ENCODE measurements around the gene HERPUD1.
"Not testable (repeated sequence)": the region's sequence is repeated elsewhere in the genome, so short reads cannot be mapped to it uniquely, and the experiment has no call there.

Gene HERPUD1

DNA sequence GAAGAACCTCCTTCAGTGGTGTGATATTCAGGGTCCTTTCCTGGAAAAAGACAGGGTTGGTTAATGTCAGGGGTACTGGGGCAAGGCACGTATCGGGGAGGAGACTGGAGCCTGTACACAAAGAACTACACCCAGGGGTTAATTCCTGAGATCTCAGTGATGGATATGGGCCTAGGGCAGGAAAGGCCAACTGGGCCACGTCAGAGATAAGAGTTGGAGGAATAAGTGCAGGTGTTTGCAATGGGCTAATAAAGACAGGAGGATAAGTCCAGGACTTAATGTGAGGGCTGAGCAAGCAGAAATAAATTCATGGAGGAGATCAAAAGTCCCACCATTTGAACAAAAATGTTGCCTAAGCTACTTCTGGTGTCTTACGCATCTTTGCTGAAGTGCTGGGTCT is 10.4 kb upstream of the HERPUD1 start:
- no peak overlapping the region for H3K4me3 Mint-ChIP-seq
- ATAC-seq (no peak), DNase-seq (no peak)
- no peaks in the 10 kb centered on the region for H3K27me3 Mint-ChIP-seq
- peaks cover 28% of the 10 kb centered on the region for H3K4me1 Mint-ChIP-seq
- no peak overlapping the region for H3K27ac Mint-ChIP-seq
- H3K9me3 Mint-ChIP-seq: peaks cover 0 to 6% of the 10 kb centered on the region in 2 donors

GRCh38 chr16:56923481-56924091 is 8.4 kb upstream of the HERPUD1 start:
- no peak overlapping the region for H3K27ac Mint-ChIP-seq
- no peaks in the 10 kb centered on the region for H3K9me3 Mint-ChIP-seq
- no peaks in the 10 kb centered on the region for H3K27me3 Mint-ChIP-seq
- no peak for DNase-seq
- no peak overlapping the region for H3K4me3 Mint-ChIP-seq
- ATAC-seq: no peak
- H3K4me1 Mint-ChIP-seq: peaks cover 8% of the 10 kb centered on the region

DNA sequence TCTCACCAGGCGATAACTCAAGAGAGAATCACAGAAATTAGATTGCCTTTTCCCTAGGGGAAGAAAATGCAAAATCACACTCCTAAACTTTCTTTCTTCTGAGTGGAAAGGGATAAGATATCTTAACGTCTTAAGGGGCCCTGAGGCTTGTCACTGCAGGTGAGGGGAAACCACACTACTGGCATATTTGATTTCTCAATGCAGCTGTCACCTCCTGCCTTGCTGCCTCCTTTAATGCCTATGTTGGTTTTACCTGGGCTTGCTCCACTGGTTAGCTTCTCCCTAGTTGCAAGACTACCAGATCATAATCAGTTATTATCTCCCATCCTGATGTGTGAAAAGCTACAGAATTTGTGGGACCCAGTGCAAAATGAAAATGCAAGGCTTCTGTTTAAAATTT is 4.5 kb upstream of the HERPUD1 start:
- Mint-ChIP-seq H3K27ac (no peak overlapping the region), H3K27me3 (no peaks in the 10 kb centered on the region), H3K4me1 (peaks cover 17% of the 10 kb centered on the region), H3K4me3 (no peak overlapping the region), H3K9me3 (no peaks in the 10 kb centered on the region)
- DNase-seq (no peak), ATAC-seq (no peak)

- Mint-ChIP-seq H3K27ac (no peak overlapping the region), H3K27me3 (no peaks in the 10 kb centered on the region), H3K4me3 (no peak overlapping the region), H3K9me3 (no peaks in the 10 kb centered on the region), H3K4me1 (peaks cover 17% of the 10 kb centered on the region)
- DNase-seq (no peak), ATAC-seq (no peak)
Observed at GRCh38 chr16:56929639-56930038, 2.3 kb upstream of the HERPUD1 start.

DNA sequence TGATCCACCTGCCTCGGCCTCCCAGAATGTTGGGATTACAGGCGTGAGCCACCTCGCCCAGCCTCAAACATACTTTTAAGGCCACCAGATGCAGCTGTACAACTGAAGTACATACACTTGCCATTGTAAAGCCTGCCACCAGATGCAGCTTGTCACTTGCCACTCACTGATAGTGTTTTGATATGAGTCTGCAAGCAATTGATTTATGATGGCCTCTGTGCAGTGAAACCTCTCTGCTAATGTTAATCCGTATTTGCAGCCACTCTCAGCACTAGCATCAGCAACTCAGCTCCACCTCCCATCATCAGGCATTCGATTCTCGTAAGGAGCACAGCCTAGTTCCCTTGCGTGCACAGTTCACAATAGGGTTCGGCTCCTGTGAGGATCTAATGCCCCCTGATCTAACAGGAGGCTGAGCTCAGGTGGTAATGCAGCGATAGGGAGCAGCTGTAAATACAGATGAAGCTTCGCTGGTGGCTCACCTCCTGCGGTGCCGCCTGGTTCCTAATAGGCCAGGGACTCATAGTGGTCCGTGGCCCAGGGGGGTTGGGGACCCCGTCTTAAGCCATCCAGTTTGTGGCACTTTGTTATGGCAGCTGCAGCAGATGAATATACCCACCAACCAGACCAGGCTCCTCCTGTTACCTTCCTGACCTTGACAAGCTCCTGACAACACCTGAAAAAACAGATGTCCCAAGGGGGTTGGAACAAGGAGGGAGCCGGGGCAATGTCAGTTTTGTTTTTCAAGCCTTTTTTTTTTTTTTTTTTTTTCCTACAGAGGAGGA is 1.3 kb upstream of the HERPUD1 start:
- Mint-ChIP-seq H3K9me3 (no peaks in the 10 kb centered on the region), H3K4me3 (peak overlapping the region; percentile 94 to 97)

DNA sequence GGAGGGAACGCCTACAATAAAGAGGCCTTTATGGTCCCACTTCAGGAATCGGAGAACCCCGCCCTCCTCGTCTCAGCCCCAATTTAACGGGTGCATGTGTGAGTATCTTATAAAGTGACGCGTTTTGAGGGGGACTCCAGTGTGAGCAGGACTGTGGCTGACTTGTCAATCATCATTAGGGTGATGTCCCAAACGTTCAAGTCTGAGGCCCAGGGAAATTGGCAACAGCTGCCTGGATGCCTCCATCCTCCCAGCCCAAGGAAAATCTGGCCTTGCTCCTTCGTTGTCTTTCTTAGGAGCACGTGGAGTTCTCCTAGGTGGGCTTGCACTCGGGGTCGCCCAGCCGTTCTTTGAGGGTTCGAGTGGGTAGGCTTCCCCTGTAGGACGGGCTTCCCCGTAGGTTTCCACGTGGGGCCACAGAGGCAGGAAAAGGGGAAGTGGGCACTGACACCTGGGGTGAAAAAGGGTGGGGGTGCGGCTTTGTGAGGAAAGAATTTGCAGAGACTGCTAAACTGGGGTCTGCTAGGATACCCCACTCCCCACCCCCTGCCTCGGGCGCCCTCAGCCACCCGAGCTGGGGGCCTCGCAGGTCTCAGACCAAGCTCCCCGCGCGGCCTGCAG is 561 bp upstream of the HERPUD1 start:
- ATAC-seq: peak; percentile 6
- H3K9me3 Mint-ChIP-seq: no peaks in the 10 kb centered on the region

More for the DNA sequence above, 1.3 kb upstream of the HERPUD1 start:
- H3K27me3 Mint-ChIP-seq: no peaks in the 10 kb centered on the region
- H3K4me1 Mint-ChIP-seq: peaks cover 28% of the 10 kb centered on the region
- no peak for DNase-seq
- no peak for ATAC-seq
- H3K27ac Mint-ChIP-seq: peak overlapping the region; percentile 98 to 100

GRCh38 chr16:56932721-56933619 is 1.0 kb downstream of the HERPUD1 start:
- peak overlapping the region; percentile 94 to 97 for H3K4me3 Mint-ChIP-seq
- DNase-seq: peak; percentile 62 to 71
- no peaks in the 10 kb centered on the region for H3K27me3 Mint-ChIP-seq
- peak overlapping the region; percentile 98 to 100 for H3K27ac Mint-ChIP-seq
- H3K9me3 Mint-ChIP-seq: no peaks in the 10 kb centered on the region
- peaks cover 50% of the 10 kb centered on the region for H3K4me1 Mint-ChIP-seq
- ATAC-seq: peak; percentile 26

More for the DNA sequence above, 561 bp upstream of the HERPUD1 start:
- no peaks in the 10 kb centered on the region for H3K27me3 Mint-ChIP-seq
- peak overlapping the region; percentile 98 to 100 for H3K27ac Mint-ChIP-seq
- H3K4me1 Mint-ChIP-seq: peaks cover 35% of the 10 kb centered on the region
- no peak for DNase-seq
- H3K4me3 Mint-ChIP-seq: peak overlapping the region; percentile 94 to 97

- Mint-ChIP-seq H3K27me3 (no peaks in the 10 kb centered on the region), H3K9me3 (no peaks in the 10 kb centered on the region), H3K4me1 (peaks cover 60% of the 10 kb centered on the region), H3K4me3 (peak overlapping the region; percentile 94 to 97), H3K27ac (peak overlapping the region; percentile 98 to 100)
- ATAC-seq: no peak
- no peak for DNase-seq
Observed at GRCh38 chr16:56933828-56934598, 2.1 kb downstream of the HERPUD1 start.

DNA sequence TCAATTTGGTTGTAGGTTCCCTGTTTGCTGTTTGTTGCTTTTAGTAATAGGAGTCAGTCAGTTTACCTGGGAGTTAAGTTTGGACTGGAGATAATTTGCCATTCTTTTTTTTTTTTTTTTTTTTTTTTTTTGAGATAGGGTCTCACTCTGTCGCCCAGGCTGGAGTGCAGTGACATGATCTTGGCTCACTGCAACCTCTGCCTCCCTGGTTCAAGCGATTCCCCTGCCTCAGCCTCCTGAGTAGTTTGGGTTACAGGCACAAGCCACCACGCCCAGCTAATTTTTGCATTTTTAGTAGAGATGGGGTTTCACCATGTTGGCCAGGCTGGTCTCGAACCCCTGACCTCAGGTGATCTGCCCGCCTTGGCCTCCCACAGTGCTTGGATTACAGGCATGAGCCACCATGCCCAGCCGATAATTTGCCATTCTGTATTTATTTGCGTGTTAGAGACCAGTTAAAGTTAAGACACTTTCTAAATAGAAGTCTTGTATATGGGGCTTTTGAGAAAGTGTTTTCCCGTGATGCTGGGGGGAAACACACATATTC is 2.7 kb downstream of the HERPUD1 start:
- not testable (repeated sequence) for H3K9me3 Mint-ChIP-seq, ATAC-seq, H3K27me3 Mint-ChIP-seq
- H3K27ac Mint-ChIP-seq: peak overlapping the region; percentile 98 to 100
- H3K4me3 Mint-ChIP-seq: peak overlapping the region; percentile 94 to 97
- peaks cover 67% of the 10 kb centered on the region for H3K4me1 Mint-ChIP-seq
- DNase-seq: peak in 1 of 2 donors; percentile 60

GRCh38 chr16:56935201-56935600 is 3.3 kb downstream of the HERPUD1 start:
- H3K27ac Mint-ChIP-seq: peak overlapping the region; percentile 98 to 100
- DNase-seq (no peak), ATAC-seq (no peak)
- peak overlapping the region; percentile 94 to 97 for H3K4me3 Mint-ChIP-seq
- peaks cover 72% of the 10 kb centered on the region for H3K4me1 Mint-ChIP-seq
- no peaks in the 10 kb centered on the region for H3K9me3 Mint-ChIP-seq
- no peaks in the 10 kb centered on the region for H3K27me3 Mint-ChIP-seq

DNA sequence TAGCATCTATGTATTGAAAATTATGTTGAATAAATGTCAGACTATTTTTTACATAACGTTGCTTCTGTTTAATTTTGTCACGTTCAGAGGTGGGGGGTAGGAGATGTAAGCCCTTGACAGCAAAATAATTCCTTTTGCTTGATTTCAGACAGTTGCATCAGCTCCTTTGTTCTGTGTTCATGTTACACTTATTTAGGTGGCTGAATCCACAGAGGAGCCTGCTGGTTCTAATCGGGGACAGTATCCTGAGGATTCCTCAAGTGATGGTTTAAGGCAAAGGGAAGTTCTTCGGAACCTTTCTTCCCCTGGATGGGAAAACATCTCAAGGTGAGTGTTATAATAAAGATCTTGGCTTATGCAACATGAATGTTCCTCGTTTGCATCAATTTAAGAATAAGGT is 4.5 kb downstream of the HERPUD1 start:
- ATAC-seq (no peak), DNase-seq (no peak)
- H3K4me1 Mint-ChIP-seq: peaks cover 72% of the 10 kb centered on the region
- H3K27me3 Mint-ChIP-seq: no peaks in the 10 kb centered on the region
- no peaks in the 10 kb centered on the region for H3K9me3 Mint-ChIP-seq
- peak overlapping the region; percentile 98 to 100 for H3K27ac Mint-ChIP-seq
- H3K4me3 Mint-ChIP-seq: peak overlapping the region; percentile 94 to 97

DNA sequence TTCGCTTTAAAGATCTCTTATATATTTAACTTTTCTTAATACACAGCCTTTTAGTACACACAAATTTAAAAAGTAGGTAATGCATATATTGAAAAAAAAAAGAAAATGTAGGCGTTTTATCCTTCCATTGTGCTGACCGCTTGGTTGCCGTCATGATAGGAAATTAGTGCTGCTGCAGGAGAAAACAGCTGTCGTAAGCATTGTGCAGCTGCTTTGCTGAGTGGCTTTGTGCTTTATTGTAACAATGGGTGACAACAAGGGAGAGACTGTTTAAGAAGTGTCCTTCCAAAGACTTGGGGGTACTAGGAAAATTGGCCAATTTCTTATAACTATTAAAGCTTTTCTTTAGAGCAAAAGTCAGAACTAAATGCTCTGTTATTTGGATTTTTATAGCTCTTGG is 5.0 kb downstream of the HERPUD1 start:
- peak overlapping the region; percentile 98 to 100 for H3K27ac Mint-ChIP-seq
- peak overlapping the region; percentile 94 to 97 for H3K4me3 Mint-ChIP-seq
- ATAC-seq: no peak
- peaks cover 72% of the 10 kb centered on the region for H3K4me1 Mint-ChIP-seq
- no peaks in the 10 kb centered on the region for H3K9me3 Mint-ChIP-seq
- H3K27me3 Mint-ChIP-seq: no peaks in the 10 kb centered on the region
- no peak for DNase-seq

DNA sequence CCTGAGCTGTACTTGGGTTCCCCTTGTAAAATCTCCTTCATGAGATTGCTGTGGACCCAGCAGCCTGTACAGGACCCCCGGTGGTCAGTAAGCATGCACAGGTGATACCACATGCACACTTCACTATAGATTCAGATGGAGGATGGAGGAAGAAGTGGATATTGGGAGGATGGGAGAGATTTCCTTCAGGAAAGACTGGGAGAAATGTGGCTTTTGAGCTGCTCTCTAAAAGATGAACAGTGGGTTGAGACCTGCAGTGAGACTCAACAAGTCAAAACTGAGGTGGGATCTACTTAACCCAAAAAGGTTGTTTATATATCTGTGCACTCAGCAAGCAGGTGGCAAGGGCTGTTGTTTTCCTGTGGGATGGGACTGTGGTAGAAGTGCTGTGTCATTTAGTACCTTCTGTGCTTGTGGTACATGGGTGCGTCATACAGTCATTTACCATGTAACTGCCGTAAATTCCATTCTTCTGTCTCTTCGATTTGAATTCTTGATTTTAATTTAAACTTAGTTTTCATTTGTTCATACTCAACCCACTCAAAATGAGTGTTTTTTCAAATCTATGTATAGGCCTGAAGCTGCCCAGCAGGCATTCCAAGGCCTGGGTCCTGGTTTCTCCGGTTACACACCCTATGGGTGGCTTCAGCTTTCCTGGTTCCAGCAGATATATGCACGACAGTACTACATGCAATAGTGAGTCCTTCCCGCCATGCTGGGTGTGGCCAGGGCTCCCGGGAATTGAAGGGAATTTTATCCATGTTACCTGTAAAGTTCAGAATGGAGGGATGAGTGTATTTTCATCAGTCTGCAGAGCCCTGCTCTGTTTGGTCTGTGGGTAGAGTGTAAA is 6.9 kb downstream of the HERPUD1 start:
- DNase-seq (peak in 1 of 2 donors; percentile 73), ATAC-seq (peak; percentile 90)
- Mint-ChIP-seq H3K27me3 (no peaks in the 10 kb centered on the region), H3K9me3 (no peaks in the 10 kb centered on the region), H3K27ac (peak overlapping the region; percentile 97 to 98), H3K4me3 (peak overlapping the region; percentile 81 to 94), H3K4me1 (peaks cover 90% of the 10 kb centered on the region)

DNA sequence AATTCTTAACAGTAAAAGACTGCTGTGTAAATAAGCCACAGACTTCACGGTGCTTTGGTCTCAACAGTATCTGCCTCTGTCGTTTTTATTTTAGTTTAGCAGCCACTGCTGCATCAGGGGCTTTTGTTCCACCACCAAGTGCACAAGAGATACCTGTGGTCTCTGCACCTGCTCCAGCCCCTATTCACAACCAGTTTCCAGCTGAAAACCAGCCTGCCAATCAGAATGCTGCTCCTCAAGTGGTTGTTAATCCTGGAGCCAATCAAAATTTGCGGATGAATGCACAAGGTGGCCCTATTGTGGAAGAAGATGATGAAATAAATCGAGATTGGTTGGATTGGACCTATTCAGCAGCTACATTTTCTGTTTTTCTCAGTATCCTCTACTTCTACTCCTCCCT is 7.9 kb downstream of the HERPUD1 start:
- H3K27me3 Mint-ChIP-seq: no peaks in the 10 kb centered on the region
- peak overlapping the region; percentile 70 to 94 for H3K4me3 Mint-ChIP-seq
- DNase-seq (no peak), ATAC-seq (no peak)
- peak overlapping the region; percentile 97 to 98 for H3K27ac Mint-ChIP-seq
- no peaks in the 10 kb centered on the region for H3K9me3 Mint-ChIP-seq
- H3K4me1 Mint-ChIP-seq: peaks cover 97% of the 10 kb centered on the region
